A673 (cell line): ENCODE results near the gene FICD. TPM values are rescaled to one million over a fixed set of nuclear protein-coding genes. Genes with fewer than 3 reads are reported as not detected.

Experiments
- BruUV-seq: library from RNA; stranded (reverse); fragments of 400-500 nt; replicated peaks from 2 replicates; lab custom pipeline; 2021; lab: Mats Ljungman, UMichigan
- CTCF ChIA-PET: fragments of 300-600 bp; sonication (Branson Sonifier 250); formaldehyde crosslinking; loops from one replicate; lab custom pipeline; 2022; ENCODE audit warnings: antibody characterized with exemption; lab: Charles Lee
- POLR2A ChIA-PET: fragments of 300-600 bp; sonication (Branson Sonifier 250); formaldehyde crosslinking; loops from one replicate; lab custom pipeline; 2022; ENCODE audit warnings: antibody characterized with exemption; ENCODE audit not compliant: low non-redundant PET; lab: Charles Lee
- DNase-seq: peaks from one replicate; pipeline ENCODE4 v3.0.0-alpha.2; 2015; ENCODE audit warnings: low spot score
- H3K27ac ChIP-seq: fragments of 200-600 bp; sonication (generic); 2 replicates; pipeline ENCODE4 v1.5.1; 2016; ENCODE audit warnings: mixed run types, low read depth, mild to moderate bottlenecking, mixed read lengths, antibody characterized with exemption, low read length; ENCODE audit not compliant: poor library complexity, severe bottlenecking
- H3K27me3 ChIP-seq: fragments of 200-600 bp; sonication (generic); replicated peaks from 2 replicates; pipeline ENCODE4 v1.6.1; 2017; ENCODE audit warnings: mixed run types, low read depth, mild to moderate bottlenecking, mixed read lengths, antibody characterized with exemption, low read length; ENCODE audit not compliant: insufficient read depth, poor library complexity
- H3K36me3 ChIP-seq: fragments of 200-600 bp; sonication (generic); 2 replicates; pipeline ENCODE4 v1.6.1; 2016; ENCODE audit warnings: mixed run types, mild to moderate bottlenecking, mixed read lengths, antibody characterized with exemption, low read length; ENCODE audit not compliant: insufficient read depth, poor library complexity, severe bottlenecking
- H3K4me1 ChIP-seq: fragments of 200-600 bp; sonication (generic); 2 replicates; pipeline ENCODE4 v1.6.1; 2017; ENCODE audit warnings: mixed run types, mild to moderate bottlenecking, mixed read lengths, antibody characterized with exemption, low read length; ENCODE audit not compliant: insufficient read depth, poor library complexity, severe bottlenecking
- H3K4me3 ChIP-seq: fragments of 200-600 bp; sonication (generic); 2 replicates; pipeline ENCODE4 v1.5.1; 2016; ENCODE audit warnings: low read depth, mixed run types, mild to moderate bottlenecking, mixed read lengths, low read length; ENCODE audit not compliant: poor library complexity, severe bottlenecking
- H3K9me3 ChIP-seq: fragments of 200-600 bp; sonication (generic); 2 replicates; pipeline ENCODE4 v1.6.1; 2016; ENCODE audit warnings: mixed run types, low read depth, mild to moderate bottlenecking, mixed read lengths, antibody characterized with exemption, low read length; ENCODE audit not compliant: poor library complexity, severe bottlenecking
- CTCF ChIP-seq: fragments of 300-800, 200-600 bp; sonication (generic); conservative IDR thresholded peaks from 2 replicates; pipeline ENCODE4 v1.5.1; 2017; ENCODE audit warnings: low read depth, mild to moderate bottlenecking, antibody characterized with exemption, low read length, moderate library complexity, mixed read lengths
- EZH2 ChIP-seq: fragments of 200-600 bp; sonication (generic); IDR thresholded peaks from 2 replicates; pipeline ENCODE4 v1.6.1; 2017; ENCODE audit warnings: borderline replicate concordance, low read depth, mild to moderate bottlenecking, mixed read lengths, antibody characterized with exemption, low read length; ENCODE audit not compliant: poor library complexity, severe bottlenecking
- intact Hi-C: fragments of 100-400 bp; cut with micrococcal nuclease; formaldehyde crosslinking; loops from one replicate; pipeline ENCODE4 v1.10.0; 2022; ENCODE audit not compliant: unreplicated experiment
- total RNA-seq: library from RNA; stranded (reverse); gene quantifications from 2 replicates; pipeline ENCODE4 v1.2.3, GENCODE V29; 2021

The FICD gene
- total RNA-seq, 1 experiment from 2014 or later, result 3.6 TPM

DNA sequence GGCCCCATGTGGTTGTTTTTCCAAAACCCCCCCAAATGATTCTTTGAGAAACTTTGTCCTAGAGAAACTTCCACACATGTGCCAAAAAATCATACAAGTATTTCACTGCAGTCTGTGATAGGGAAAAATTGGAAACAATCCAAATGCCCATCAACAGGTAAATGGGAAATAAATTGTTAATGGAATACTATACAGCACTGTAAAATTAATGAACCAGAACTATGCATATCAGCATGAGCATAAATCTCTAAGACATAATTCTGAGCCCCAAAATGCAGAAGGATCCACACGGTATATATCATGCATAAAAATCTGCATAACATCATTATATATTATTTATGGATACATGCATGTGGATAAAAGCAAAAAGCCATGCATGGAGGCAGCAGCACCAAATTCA is 5.3 kb upstream of the FICD start:
- intact Hi-C loops, result loop anchor here (5.0 to 10.0 kb wide), 3 partner anchors 448 to 595 kb away; no protein-coding TSS in a partner anchor
- Histone ChIP-seq H3K36me3 (no peaks in the 10 kb centered on the region), H3K4me1 (peaks cover 21% of the 10 kb centered on the region), H3K4me3 (no peak overlapping the region), H3K27ac (no peak overlapping the region), H3K9me3 (no peaks in the 10 kb centered on the region), H3K27me3 (peaks cover 2% of the 10 kb centered on the region)
- ChIA-PET CTCF (interaction anchor here (0.7 kb wide), 1 partner anchor 272 kb away, joined by 6 read pairs; no protein-coding TSS in a partner anchor), POLR2A (no interaction called here)
- DNase-seq, result no peak
- TF ChIP-seq CTCF, result no peak
- TF ChIP-seq EZH2, result no peak
- no TSS peak for BruUV-seq

GRCh38 chr12:108510836-108511235 is 4.2 kb upstream of the FICD start:
- ChIA-PET CTCF (interaction anchor here (0.7 kb wide), 1 partner anchor 66 kb away, joined by 8 read pairs; no protein-coding TSS in a partner anchor), POLR2A (no interaction called here)
- no peak for TF ChIP-seq CTCF
- no peak for TF ChIP-seq EZH2
- Histone ChIP-seq H3K36me3 (no peaks in the 10 kb centered on the region), H3K4me1 (peaks cover 23% of the 10 kb centered on the region), H3K9me3 (no peaks in the 10 kb centered on the region), H3K27me3 (no peaks in the 10 kb centered on the region), H3K27ac (no peak overlapping the region), H3K4me3 (no peak overlapping the region)
- DNase-seq, result no peak
- intact Hi-C loops, result loop anchor here (5.0 to 10.0 kb wide), 3 partner anchors 449 to 596 kb away; no protein-coding TSS in a partner anchor
- BruUV-seq, result no TSS peak

GRCh38 chr12:108511633-108512540 is 3.2 kb upstream of the FICD start:
- Histone ChIP-seq H3K27me3 (no peaks in the 10 kb centered on the region), H3K36me3 (no peaks in the 10 kb centered on the region), H3K9me3 (no peaks in the 10 kb centered on the region), H3K4me3 (no peak overlapping the region), H3K4me1 (peaks cover 25% of the 10 kb centered on the region), H3K27ac (no peak overlapping the region)
- ChIA-PET POLR2A (no interaction called here), CTCF (interaction anchor here (0.7 kb wide), 1 partner anchor 64 kb away, joined by 8 read pairs; no protein-coding TSS in a partner anchor)
- DNase-seq, result peak; percentile 83
- no TSS peak for BruUV-seq
- TF ChIP-seq CTCF (peak; percentile 85), EZH2 (no peak)
- intact Hi-C loops, result loop anchor here (5.0 to 10.0 kb wide), 3 partner anchors 450 to 597 kb away; no protein-coding TSS in a partner anchor
